Esophagus squamous epithelium (tissue), 4 donors: ENCODE data around the gene CCDC73.

Experiments used
- POLR2A ChIP-seq, 4 donors: fragments of 450-650 bp; IDR thresholded peaks; one replicate each; pipeline ENCODE4 v1.6.1; 2017; ENCODE audit warnings: antibody characterized with exemption in 4 of 4, mild to moderate bottlenecking in 4 of 4, moderate library complexity in 3 of 4
- TF ChIP-seq, protein P1 (sequence below), 6 experiments: fragments of 450-650 bp in 4 of 6; fragments of 200-600 bp in 2 of 6; sonication (generic) in 2 of 6; IDR thresholded peaks; one replicate each; pipeline ENCODE4 v1.5.1; 2016 to 2019; ENCODE audit warnings: antibody characterized with exemption in 6 of 6, mild to moderate bottlenecking in 4 of 6, moderate library complexity in 4 of 6

DNA sequence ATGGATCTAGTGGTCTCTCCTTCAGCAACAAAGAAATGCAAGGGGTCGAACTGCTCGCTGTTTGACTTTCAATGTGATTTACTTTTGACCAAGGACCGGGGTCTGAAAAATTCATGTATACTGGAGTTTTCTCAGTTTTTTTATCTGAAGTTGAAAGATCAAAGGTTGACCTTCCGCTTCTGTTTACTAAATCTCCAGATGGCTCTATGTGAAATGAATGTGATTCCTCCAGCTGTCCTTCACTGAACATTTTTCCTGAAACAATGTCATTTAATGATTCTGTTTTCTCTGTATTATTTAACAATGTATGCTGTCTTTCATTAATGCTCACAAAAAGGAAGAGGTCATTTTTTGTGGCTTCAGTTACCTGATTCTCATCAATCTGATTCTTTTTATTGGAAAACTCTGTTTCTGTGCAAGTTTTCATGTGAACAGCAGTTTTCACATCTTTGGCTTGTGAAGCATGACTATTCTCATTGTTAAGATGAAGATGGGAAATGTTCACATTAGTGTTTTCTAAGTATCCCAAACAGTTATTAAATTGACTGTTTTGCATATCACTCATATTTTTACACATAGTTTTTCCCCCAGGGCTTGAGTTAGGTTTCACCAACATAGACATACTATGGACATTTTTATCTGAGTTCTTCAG, 180.8 kb downstream of the CCDC73 start:
- TF ChIP-seq, protein P1, sequence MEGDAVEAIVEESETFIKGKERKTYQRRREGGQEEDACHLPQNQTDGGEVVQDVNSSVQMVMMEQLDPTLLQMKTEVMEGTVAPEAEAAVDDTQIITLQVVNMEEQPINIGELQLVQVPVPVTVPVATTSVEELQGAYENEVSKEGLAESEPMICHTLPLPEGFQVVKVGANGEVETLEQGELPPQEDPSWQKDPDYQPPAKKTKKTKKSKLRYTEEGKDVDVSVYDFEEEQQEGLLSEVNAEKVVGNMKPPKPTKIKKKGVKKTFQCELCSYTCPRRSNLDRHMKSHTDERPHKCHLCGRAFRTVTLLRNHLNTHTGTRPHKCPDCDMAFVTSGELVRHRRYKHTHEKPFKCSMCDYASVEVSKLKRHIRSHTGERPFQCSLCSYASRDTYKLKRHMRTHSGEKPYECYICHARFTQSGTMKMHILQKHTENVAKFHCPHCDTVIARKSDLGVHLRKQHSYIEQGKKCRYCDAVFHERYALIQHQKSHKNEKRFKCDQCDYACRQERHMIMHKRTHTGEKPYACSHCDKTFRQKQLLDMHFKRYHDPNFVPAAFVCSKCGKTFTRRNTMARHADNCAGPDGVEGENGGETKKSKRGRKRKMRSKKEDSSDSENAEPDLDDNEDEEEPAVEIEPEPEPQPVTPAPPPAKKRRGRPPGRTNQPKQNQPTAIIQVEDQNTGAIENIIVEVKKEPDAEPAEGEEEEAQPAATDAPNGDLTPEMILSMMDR (IDR thresholded peaks at IDR 0.05), result no peak
- no peak for TF ChIP-seq POLR2A (IDR thresholded peaks at IDR 0.05)
